Measurements from ENCODE around the gene LRIG1.

DNA sequence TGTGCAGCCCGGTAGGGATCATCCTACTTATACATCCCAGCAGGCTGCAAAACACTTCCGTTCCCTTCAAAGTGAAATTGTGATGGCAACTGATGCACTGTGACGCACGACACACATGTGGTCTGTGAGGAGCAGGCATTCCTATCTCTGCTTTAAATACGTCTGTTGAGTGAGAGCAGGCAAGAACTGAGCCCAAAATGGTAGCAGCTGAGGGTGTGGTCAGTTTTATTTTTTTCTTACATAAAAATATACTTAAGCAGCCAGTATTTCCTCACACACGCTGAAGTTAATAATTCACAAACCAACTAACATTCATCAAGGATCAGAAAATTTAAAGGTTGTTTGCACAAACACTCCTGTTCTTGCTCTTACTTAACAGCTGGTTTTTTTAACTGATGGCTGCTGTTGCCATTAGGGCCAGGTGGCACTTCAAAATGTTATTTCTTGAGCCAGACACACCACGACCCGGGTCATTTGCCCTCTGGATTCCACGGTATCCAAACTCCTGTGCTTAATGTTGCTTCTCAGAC is 23.9 kb downstream of the LRIG1 start:
- TF ChIP-seq, protein P1, sequence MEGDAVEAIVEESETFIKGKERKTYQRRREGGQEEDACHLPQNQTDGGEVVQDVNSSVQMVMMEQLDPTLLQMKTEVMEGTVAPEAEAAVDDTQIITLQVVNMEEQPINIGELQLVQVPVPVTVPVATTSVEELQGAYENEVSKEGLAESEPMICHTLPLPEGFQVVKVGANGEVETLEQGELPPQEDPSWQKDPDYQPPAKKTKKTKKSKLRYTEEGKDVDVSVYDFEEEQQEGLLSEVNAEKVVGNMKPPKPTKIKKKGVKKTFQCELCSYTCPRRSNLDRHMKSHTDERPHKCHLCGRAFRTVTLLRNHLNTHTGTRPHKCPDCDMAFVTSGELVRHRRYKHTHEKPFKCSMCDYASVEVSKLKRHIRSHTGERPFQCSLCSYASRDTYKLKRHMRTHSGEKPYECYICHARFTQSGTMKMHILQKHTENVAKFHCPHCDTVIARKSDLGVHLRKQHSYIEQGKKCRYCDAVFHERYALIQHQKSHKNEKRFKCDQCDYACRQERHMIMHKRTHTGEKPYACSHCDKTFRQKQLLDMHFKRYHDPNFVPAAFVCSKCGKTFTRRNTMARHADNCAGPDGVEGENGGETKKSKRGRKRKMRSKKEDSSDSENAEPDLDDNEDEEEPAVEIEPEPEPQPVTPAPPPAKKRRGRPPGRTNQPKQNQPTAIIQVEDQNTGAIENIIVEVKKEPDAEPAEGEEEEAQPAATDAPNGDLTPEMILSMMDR (conservative IDR thresholded peaks at IDR 0.05; ENCODE audit: low read depth, low read length) = no peak
- no peak for TF ChIP-seq EZH2 (IDR thresholded peaks at IDR 0.05; ENCODE audit: low read length, unreplicated experiment)
- no peak for TF ChIP-seq EZH2phosphoT487 (IDR thresholded peaks at IDR 0.05; ENCODE audit: borderline replicate concordance, low read length)

All from PC-3 (cell line).